Gastroesophageal sphincter (tissue), 4 donors: ENCODE measurements around the gene ATP9B. TPM values are rescaled to one million over a fixed set of nuclear protein-coding genes. Genes with fewer than 3 reads are reported as not detected.

Experiments
- ATAC-seq: fragments of 150-250 bp; one replicate; pipeline ENCODE4 v1.9.1; 2016; ENCODE audit warnings: mild to moderate bottlenecking, moderate library complexity
- H3K27ac ChIP-seq, 4 donors: fragments of 200-600 bp; sonication (generic) in 3 of 4; 1 replicate in 3 of 4; 2 replicates in 1 of 4; pipeline ENCODE4 v1.5.1; 2016 to 2019
- H3K27me3 ChIP-seq: fragments of 200-600 bp; sonication (generic); one replicate; pipeline ENCODE4 v1.5.1; 2019
- H3K36me3 ChIP-seq, 2 donors: fragments of 200-600 bp; sonication (generic); one replicate each; pipeline ENCODE4 v1.5.1; 2019; ENCODE audit warnings: control low read depth in 1 of 2
- H3K4me1 ChIP-seq, 3 donors: fragments of 200-600 bp; sonication (generic); 1 replicate in 2 of 3; 2 replicates in 1 of 3; pipeline ENCODE4 v1.5.1; 2016 to 2019; ENCODE audit warnings: control low read depth in 2 of 3
- H3K4me3 ChIP-seq, 2 donors: fragments of 200-600 bp; sonication (generic); one replicate each; pipeline ENCODE4 v1.5.1; 2019; ENCODE audit warnings: mild to moderate bottlenecking in 1 of 2, moderate library complexity in 1 of 2
- H3K9me3 ChIP-seq, 3 donors: fragments of 200-600 bp; sonication (generic); one replicate each; pipeline ENCODE4 v1.5.1; 2017 to 2019; ENCODE audit warnings: control low read depth in 2 of 3
- CTCF ChIP-seq, 4 experiments: fragments of 200-600 bp in 2 of 4; fragments of 450-650 bp in 2 of 4; sonication (generic) in 1 of 4; IDR thresholded peaks; one replicate each; pipeline ENCODE4 v1.5.1; 2017 to 2019; ENCODE audit warnings: antibody characterized with exemption in 4 of 4, mild to moderate bottlenecking in 2 of 4, moderate library complexity in 2 of 4
- EP300 ChIP-seq: sonication (generic); formaldehyde crosslinking; IDR thresholded peaks from one replicate; pipeline ENCODE4 v1.6.1; 2017; ENCODE audit warnings: antibody characterized with exemption, mild to moderate bottlenecking
- POLR2A ChIP-seq, 2 donors: fragments of 450-650 bp; IDR thresholded peaks; one replicate each; pipeline ENCODE4 v1.6.1; 2017; ENCODE audit warnings: antibody characterized with exemption in 2 of 2, mild to moderate bottlenecking in 2 of 2, moderate library complexity in 1 of 2
- POLR2AphosphoS5 ChIP-seq: sonication (generic); formaldehyde crosslinking; IDR thresholded peaks from one replicate; pipeline ENCODE4 v1.6.1; 2017; ENCODE audit warnings: antibody characterized with exemption
- WGBS, 2 donors: methylation state at CpG; one replicate each; pipeline ENCODE4 v1.1.5; 2018; ENCODE audit warnings: low coverage in 1 of 2; 5-methylcytosine and 5-hydroxymethylcytosine counted together
- total RNA-seq, 4 donors: library from RNA; depleted of rRNA; stranded (reverse); fragments of >200 nt; gene quantifications; one replicate each; pipeline ENCODE4 v1.1.0, GENCODE V29; 2016

Gene ATP9B
- total RNA-seq, 4 donors from 2014 or later: 16.6 to 48.7 (median 33.7) TPM

- no peak for ATAC-seq
- Histone ChIP-seq H3K36me3 (peaks cover 0 to 26% of the 10 kb centered on the region in 2 donors), H3K9me3 (no peaks in the 10 kb centered on the region), H3K27ac (no peak overlapping the region), H3K4me1 (no peaks in the 10 kb centered on the region), H3K4me3 (no peak overlapping the region), H3K27me3 (no peaks in the 10 kb centered on the region)
- 100% methylated on average over 2 of the region's 5 CpGs; no CpG with 5 or more reads in 1 of the 2 donors for WGBS, 2 donors
- TF ChIP-seq POLR2AphosphoS5 (no peak), EP300 (no peak), POLR2A (IDR thresholded peaks at IDR 0.05) (no peak)
Measured at GRCh38 chr18:79221136-79221535, 151.9 kb downstream of the ATP9B start.

DNA sequence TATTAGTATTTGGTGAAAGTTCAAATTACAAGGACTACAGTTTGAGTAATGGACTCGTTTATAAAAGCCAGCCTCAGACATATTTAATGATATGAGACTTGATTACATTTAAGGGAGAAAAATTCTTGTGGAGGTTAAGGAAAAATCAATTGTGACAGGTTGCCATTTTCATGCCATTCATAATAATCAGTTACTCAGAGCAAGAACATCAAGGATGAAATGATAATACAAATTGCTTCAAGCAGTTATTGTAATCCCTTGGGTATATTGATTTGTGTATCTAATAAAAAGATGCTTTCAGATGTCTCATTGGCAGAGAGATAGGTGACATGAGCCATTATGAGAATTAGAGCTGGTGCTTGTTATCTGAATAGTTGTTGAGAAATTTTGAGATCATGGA, 153.6 kb downstream of the ATP9B start:
- Histone ChIP-seq H3K4me1 (no peaks in the 10 kb centered on the region), H3K27ac (no peak overlapping the region), H3K4me3 (no peak overlapping the region), H3K9me3 (no peaks in the 10 kb centered on the region), H3K36me3 (peaks cover 0 to 26% of the 10 kb centered on the region in 2 donors), H3K27me3 (no peaks in the 10 kb centered on the region)
- WGBS, 2 donors: 65 to 92% methylated on average over 1 of the region's 1 CpG
- ATAC-seq: no peak
- no peak for TF ChIP-seq EP300
- TF ChIP-seq POLR2AphosphoS5: no peak
- TF ChIP-seq POLR2A (IDR thresholded peaks at IDR 0.05): no peak

- Histone ChIP-seq H3K4me1 (no peaks in the 10 kb centered on the region), H3K9me3 (no peaks in the 10 kb centered on the region), H3K4me3 (no peak overlapping the region), H3K27ac (no peak overlapping the region), H3K27me3 (no peaks in the 10 kb centered on the region), H3K36me3 (peaks cover 0 to 21% of the 10 kb centered on the region in 2 donors)
- 88 to 100% methylated on average over 1 of the region's 1 CpG for WGBS, 2 donors
- TF ChIP-seq CTCF (IDR thresholded peaks at IDR 0.05) (no peak), EP300 (no peak), POLR2AphosphoS5 (no peak), POLR2A (IDR thresholded peaks at IDR 0.05) (no peak)
- ATAC-seq: no peak
Measured at GRCh38 chr18:79223431-79223830, 154.2 kb downstream of the ATP9B start.

GRCh38 chr18:79224381-79224780, 155.2 kb downstream of the ATP9B start:
- Histone ChIP-seq H3K9me3 (no peaks in the 10 kb centered on the region), H3K27me3 (no peaks in the 10 kb centered on the region), H3K4me3 (no peak overlapping the region), H3K27ac (no peak overlapping the region), H3K4me1 (no peaks in the 10 kb centered on the region), H3K36me3 (peaks cover 0 to 18% of the 10 kb centered on the region in 2 donors)
- no peak for TF ChIP-seq POLR2A (IDR thresholded peaks at IDR 0.05)
- no peak for TF ChIP-seq POLR2AphosphoS5
- TF ChIP-seq CTCF (IDR thresholded peaks at IDR 0.05): no peak
- TF ChIP-seq EP300: no peak
- ATAC-seq: no peak
- 100% methylated on average over 2 of the region's 3 CpGs; no CpG with 5 or more reads in 1 of the 2 donors for WGBS, 2 donors

DNA sequence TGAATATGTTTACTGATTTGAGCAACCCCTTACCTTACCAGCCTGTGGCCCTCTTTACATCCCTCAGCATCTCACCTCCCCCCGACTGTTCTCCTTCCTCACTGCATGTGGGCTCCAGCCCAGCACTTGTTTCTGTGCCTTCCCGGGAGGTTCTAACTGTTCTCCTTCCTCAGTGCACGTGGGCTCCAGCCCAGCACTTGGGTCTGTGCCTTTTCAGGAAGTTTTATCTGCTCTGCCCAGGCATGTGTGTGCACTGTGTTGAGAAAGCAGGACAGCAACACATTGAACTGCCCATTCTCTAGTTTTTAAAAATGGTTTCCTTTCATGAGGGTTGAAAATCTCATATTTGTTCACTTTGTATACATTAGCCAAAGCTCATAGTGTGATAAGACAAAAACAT, 158.4 kb downstream of the ATP9B start:
- H3K4me3 ChIP-seq: no peak overlapping the region
- WGBS, 2 donors: 44 to 62% methylated on average over 3 of the region's 3 CpGs
- H3K27ac ChIP-seq: no peak overlapping the region
- H3K4me1 ChIP-seq: no peaks in the 10 kb centered on the region
- no peak for TF ChIP-seq CTCF (IDR thresholded peaks at IDR 0.05)
- TF ChIP-seq POLR2A (IDR thresholded peaks at IDR 0.05): no peak
- no peak for TF ChIP-seq EP300
- no peak for TF ChIP-seq POLR2AphosphoS5
- H3K27me3 ChIP-seq: no peaks in the 10 kb centered on the region
- no peaks in the 10 kb centered on the region for H3K9me3 ChIP-seq
- peaks cover 0 to 13% of the 10 kb centered on the region in 2 donors for H3K36me3 ChIP-seq
- ATAC-seq: no peak

DNA sequence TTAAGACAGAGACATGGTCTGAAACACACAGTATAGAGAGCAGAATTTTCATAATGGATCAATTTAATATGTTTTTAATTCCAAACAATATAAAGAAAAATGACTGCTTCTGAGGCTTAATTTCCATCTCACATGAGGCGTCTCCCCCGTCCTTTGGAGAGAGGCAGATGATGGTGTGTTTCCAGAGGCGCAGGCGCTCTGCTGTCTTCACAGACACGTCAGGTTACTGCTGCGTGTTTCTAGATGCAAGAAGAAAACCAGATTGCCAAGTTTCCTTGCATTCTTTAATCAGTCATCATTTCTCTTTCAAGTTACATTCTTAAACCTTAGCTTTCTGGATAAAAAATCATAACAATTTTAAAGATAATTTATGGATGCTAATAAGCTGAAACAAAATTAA, 160.2 kb downstream of the ATP9B start:
- peaks cover 0 to 13% of the 10 kb centered on the region in 2 donors for H3K36me3 ChIP-seq
- H3K9me3 ChIP-seq: no peaks in the 10 kb centered on the region
- ATAC-seq: no peak
- H3K4me1 ChIP-seq: no peaks in the 10 kb centered on the region
- H3K27ac ChIP-seq: no peak overlapping the region
- WGBS, 2 donors: 63 to 80% methylated on average over 2 to 6 of the region's 6 CpGs
- TF ChIP-seq CTCF (IDR thresholded peaks at IDR 0.05): no peak
- no peak for TF ChIP-seq POLR2A (IDR thresholded peaks at IDR 0.05)
- no peak overlapping the region for H3K4me3 ChIP-seq
- no peaks in the 10 kb centered on the region for H3K27me3 ChIP-seq
